ENCODE results near the gene NEAT1.

GRCh38 chr11:65417702-65418430, 4.7 kb upstream of the NEAT1 start:
- no peak for TF ChIP-seq YY1 (IDR thresholded peaks at IDR 0.05; ENCODE audit: insufficient read depth, insufficient read length)
- no peak for TF ChIP-seq ZNF274 (IDR thresholded peaks at IDR 0.05; ENCODE audit: low read depth, low read length)
